Activated naive CD8-positive, alpha-beta T cell treated with anti-CD3 and anti-CD28 coated beads, Interleukin-2, amount 10 ng/mL, durations not matched to agents 7 days and 5 days (primary cell): ENCODE data around the gene KCNE2. TPM values are rescaled to one million over a fixed set of nuclear protein-coding genes. Genes with fewer than 3 reads are reported as not detected.

Source experiments
- ATAC-seq: fragments of 150-1000 bp; cut with Tn5 transposase; one replicate; pipeline ENCODE4 v1.10.0; 2021; ENCODE audit warnings: low read depth, moderate library complexity
- POLR2A ChIA-PET: fragments of 350-600 bp; sonication (Branson Sonifier 250); formaldehyde crosslinking; loops from one replicate; lab custom pipeline; 2021; ENCODE audit warnings: antibody characterized with exemption; lab: Charles Lee
- DNase-seq: peaks from one replicate; pipeline ENCODE4 v3.0.0; 2021
- H3K27ac Mint-ChIP-seq: one replicate; pipeline ENCODE4 v1.8.0; 2022; ENCODE audit warnings: mild to moderate bottlenecking, mixed read lengths
- H3K27me3 Mint-ChIP-seq: one replicate; pipeline ENCODE4 v1.8.0; 2022; ENCODE audit warnings: mild to moderate bottlenecking, moderate library complexity, mixed read lengths
- H3K36me3 Mint-ChIP-seq: one replicate; pipeline ENCODE4 v1.8.0; 2021; ENCODE audit warnings: mild to moderate bottlenecking, mixed read lengths
- H3K4me1 Mint-ChIP-seq: one replicate; pipeline ENCODE4 v1.8.0; 2021; ENCODE audit warnings: mixed read lengths
- H3K4me3 Mint-ChIP-seq: one replicate; pipeline ENCODE4 v1.8.0; 2022; ENCODE audit warnings: mild to moderate bottlenecking, moderate library complexity, mixed read lengths
- H3K9me3 Mint-ChIP-seq: one replicate; pipeline ENCODE4 v1.8.0; 2021; ENCODE audit warnings: mixed read lengths
- total RNA-seq, 2 experiments: library from RNA; stranded (reverse); gene quantifications; one replicate each; pipeline ENCODE4 v1.2.3, GENCODE V29; 2021

KCNE2 gene, protein sequence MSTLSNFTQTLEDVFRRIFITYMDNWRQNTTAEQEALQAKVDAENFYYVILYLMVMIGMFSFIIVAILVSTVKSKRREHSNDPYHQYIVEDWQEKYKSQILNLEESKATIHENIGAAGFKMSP
- total RNA-seq, result not detected

GRCh38 chr21:34363733-34364132 is at the start of gene KCNE2:
KCNE2 (plus strand) TSS chr21:34364006; CDS start chr21:34370479, 6,473 bp downstream.
- no peak for DNase-seq
- no peak for ATAC-seq
- Mint-ChIP-seq H3K4me3 (no peak within 1 kb of the TSS), H3K27me3 (peaks cover 16% of the 10 kb centered on the region), H3K4me1 (peaks cover 6% of the 10 kb centered on the region), H3K27ac (no peak within 1 kb of the TSS), H3K9me3 (no peaks in the 10 kb centered on the region), H3K36me3 (no peaks in the 10 kb centered on the region)
- POLR2A ChIA-PET, result no interaction called here

- DNase-seq (no peak), ATAC-seq (no peak)
- Mint-ChIP-seq H3K36me3 (peaks cover under 1% of the 10 kb centered on the region), H3K27me3 (peaks cover 34% of the 10 kb centered on the region), H3K9me3 (peaks cover 4% of the 10 kb centered on the region), H3K4me3 (no peak overlapping the region), H3K27ac (no peak overlapping the region), H3K4me1 (no peaks in the 10 kb centered on the region)
- POLR2A ChIA-PET, result no interaction called here
These were observed 44.2 kb upstream of the KCNE2 start for GRCh38 chr21:34319585-34319984.

GRCh38 chr21:34320011-34320410 is 43.8 kb upstream of the KCNE2 start:
- Mint-ChIP-seq H3K9me3 (peaks cover 5% of the 10 kb centered on the region), H3K27ac (no peak overlapping the region), H3K27me3 (peaks cover 32% of the 10 kb centered on the region), H3K4me1 (no peaks in the 10 kb centered on the region), H3K36me3 (peaks cover 2% of the 10 kb centered on the region), H3K4me3 (no peak overlapping the region)
- DNase-seq (no peak), ATAC-seq (no peak)
- POLR2A ChIA-PET, result no interaction called here

DNA sequence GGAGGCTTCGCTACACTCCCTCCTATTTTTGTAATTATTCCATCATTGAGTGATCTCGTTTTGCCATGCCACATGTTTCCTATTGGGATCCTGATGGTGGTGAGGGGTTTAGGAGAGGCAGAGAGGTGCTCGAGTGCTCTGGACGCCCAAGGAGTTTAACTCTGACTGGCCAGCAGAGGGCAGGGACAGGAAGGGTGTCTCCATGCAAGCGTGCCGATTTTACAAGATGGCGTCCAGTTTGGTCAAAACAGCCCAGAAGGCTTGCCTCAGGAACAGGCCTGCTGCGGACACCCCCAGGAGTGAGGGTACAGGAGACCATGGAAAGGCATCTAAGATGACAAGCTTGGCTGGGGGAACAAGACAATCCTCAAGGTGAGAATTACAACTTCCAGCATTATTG is 33.8 kb upstream of the KCNE2 start:
- Mint-ChIP-seq H3K4me1 (no peaks in the 10 kb centered on the region), H3K27me3 (peaks cover 9% of the 10 kb centered on the region), H3K9me3 (peaks cover 6% of the 10 kb centered on the region), H3K4me3 (no peak overlapping the region), H3K36me3 (no peaks in the 10 kb centered on the region), H3K27ac (no peak overlapping the region)
- DNase-seq, result no peak
- ATAC-seq, result no peak
- POLR2A ChIA-PET, result no interaction called here

DNA sequence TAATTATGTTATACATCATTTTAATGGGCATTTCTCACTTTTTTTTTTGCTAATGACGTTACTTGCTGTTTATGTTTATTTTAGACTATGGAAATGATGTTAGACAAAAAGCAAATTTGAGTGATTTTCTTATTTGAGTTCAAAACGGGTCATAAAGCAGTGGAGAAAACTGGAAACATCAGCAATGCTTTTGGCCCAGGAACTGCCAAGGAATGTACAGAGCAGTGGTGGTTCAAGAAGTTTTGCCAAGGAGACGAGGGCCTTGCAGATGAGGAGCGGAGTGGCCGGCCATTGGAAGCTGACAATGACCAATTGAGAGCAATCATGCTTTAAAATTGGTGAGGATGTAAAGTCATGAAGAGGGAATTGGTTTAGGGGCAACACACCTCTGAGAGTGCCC is 32.1 kb upstream of the KCNE2 start:
- no peak overlapping the region for H3K4me3 Mint-ChIP-seq
- ATAC-seq (no peak), DNase-seq (no peak)
- no peaks in the 10 kb centered on the region for H3K36me3 Mint-ChIP-seq
- POLR2A ChIA-PET, result no interaction called here
- H3K27me3 Mint-ChIP-seq, result peaks cover 9% of the 10 kb centered on the region
- no peak overlapping the region for H3K27ac Mint-ChIP-seq
- H3K9me3 Mint-ChIP-seq, result peaks cover 6% of the 10 kb centered on the region
- H3K4me1 Mint-ChIP-seq, result no peaks in the 10 kb centered on the region

DNA sequence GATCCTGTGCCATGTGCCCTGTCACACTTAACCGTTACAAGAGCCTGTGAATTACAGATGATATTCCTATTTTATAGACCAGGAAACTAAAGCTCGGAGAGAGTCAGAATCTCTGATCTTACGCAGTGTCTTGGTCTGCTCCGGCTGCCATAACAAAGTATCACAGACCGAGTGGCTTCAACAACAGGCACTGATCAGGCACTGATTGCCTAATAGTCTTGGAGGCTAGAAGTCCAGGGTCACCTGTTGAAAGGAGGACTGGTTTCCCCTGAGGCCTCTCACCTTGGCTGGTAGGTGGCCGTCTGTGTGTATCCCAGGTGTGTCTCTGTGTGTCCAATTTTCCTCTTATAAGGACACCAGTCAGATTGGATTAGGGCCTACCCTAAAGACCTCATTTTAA is 31.5 kb upstream of the KCNE2 start:
- Mint-ChIP-seq H3K4me1 (no peaks in the 10 kb centered on the region), H3K27me3 (peaks cover 9% of the 10 kb centered on the region), H3K36me3 (no peaks in the 10 kb centered on the region), H3K27ac (no peak overlapping the region), H3K4me3 (no peak overlapping the region), H3K9me3 (peaks cover 6% of the 10 kb centered on the region)
- ATAC-seq (no peak), DNase-seq (no peak)
- POLR2A ChIA-PET, result no interaction called here

- Mint-ChIP-seq H3K4me3 (no peak overlapping the region), H3K36me3 (no peaks in the 10 kb centered on the region), H3K9me3 (peaks cover 6% of the 10 kb centered on the region), H3K27me3 (peaks cover 5% of the 10 kb centered on the region), H3K4me1 (peaks cover 4% of the 10 kb centered on the region), H3K27ac (no peak overlapping the region)
- POLR2A ChIA-PET, result no interaction called here
- ATAC-seq (no peak), DNase-seq (no peak)
These were observed 30.6 kb upstream of the KCNE2 start for GRCh38 chr21:34333121-34333739.

GRCh38 chr21:34335316-34335715 is 28.5 kb upstream of the KCNE2 start:
- no peak for ATAC-seq
- Mint-ChIP-seq H3K4me1 (peaks cover 8% of the 10 kb centered on the region), H3K4me3 (no peak overlapping the region), H3K36me3 (no peaks in the 10 kb centered on the region), H3K27me3 (peaks cover 5% of the 10 kb centered on the region), H3K27ac (no peak overlapping the region), H3K9me3 (no peaks in the 10 kb centered on the region)
- DNase-seq, result no peak
- POLR2A ChIA-PET, result no interaction called here

DNA sequence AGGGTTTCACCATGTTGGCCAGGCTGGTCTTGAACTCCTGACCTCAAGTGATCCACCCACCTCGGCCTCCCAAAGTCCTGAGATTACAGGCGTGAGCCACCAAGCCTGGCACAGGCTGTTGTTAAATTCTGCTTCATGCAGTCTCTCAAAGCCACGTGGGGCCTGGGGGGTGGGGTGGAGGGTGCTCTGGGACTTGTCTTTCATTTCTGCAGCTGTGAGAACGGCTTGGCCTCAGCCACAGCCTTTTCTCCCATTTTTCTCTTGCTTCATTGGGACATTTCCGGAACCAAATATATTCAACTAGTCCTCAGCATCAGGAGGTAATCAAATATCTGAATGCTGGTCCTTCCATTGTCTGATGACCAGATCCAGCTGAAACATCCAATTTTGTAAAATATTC is 27.6 kb upstream of the KCNE2 start:
- POLR2A ChIA-PET, result no interaction called here
- ATAC-seq (no peak), DNase-seq (no peak)
- Mint-ChIP-seq H3K9me3 (no peaks in the 10 kb centered on the region), H3K27ac (no peak overlapping the region), H3K4me3 (no peak overlapping the region), H3K4me1 (peaks cover 11% of the 10 kb centered on the region), H3K36me3 (no peaks in the 10 kb centered on the region), H3K27me3 (peaks cover 5% of the 10 kb centered on the region)

- DNase-seq, result no peak
- H3K4me1 Mint-ChIP-seq, result peaks cover 11% of the 10 kb centered on the region
- H3K27me3 Mint-ChIP-seq, result peaks cover 3% of the 10 kb centered on the region
- H3K9me3 Mint-ChIP-seq, result no peaks in the 10 kb centered on the region
- no peak overlapping the region for H3K27ac Mint-ChIP-seq
- POLR2A ChIA-PET, result no interaction called here
- H3K4me3 Mint-ChIP-seq, result no peak overlapping the region
- no peak for ATAC-seq
- H3K36me3 Mint-ChIP-seq, result no peaks in the 10 kb centered on the region
These were observed 26.9 kb upstream of the KCNE2 start for GRCh38 chr21:34336756-34337391.

- Mint-ChIP-seq H3K9me3 (no peaks in the 10 kb centered on the region), H3K36me3 (no peaks in the 10 kb centered on the region), H3K27ac (peak overlapping the region; percentile 40), H3K27me3 (peaks cover 2% of the 10 kb centered on the region), H3K4me1 (peaks cover 11% of the 10 kb centered on the region), H3K4me3 (no peak overlapping the region)
- ATAC-seq (no peak), DNase-seq (no peak)
- POLR2A ChIA-PET, result no interaction called here
These were observed 26.1 kb upstream of the KCNE2 start for GRCh38 chr21:34337741-34338140.

- Mint-ChIP-seq H3K9me3 (no peaks in the 10 kb centered on the region), H3K4me3 (no peak overlapping the region), H3K27ac (no peak overlapping the region), H3K4me1 (peaks cover 11% of the 10 kb centered on the region), H3K36me3 (no peaks in the 10 kb centered on the region), H3K27me3 (no peaks in the 10 kb centered on the region)
- POLR2A ChIA-PET, result interaction anchor here (1.2 kb wide), 1 partner anchor 415 kb away, joined by 4 read pairs; no protein-coding TSS in a partner anchor
- DNase-seq (no peak), ATAC-seq (no peak)
These were observed 25.6 kb upstream of the KCNE2 start for GRCh38 chr21:34338226-34338625.

GRCh38 chr21:34340061-34340460 is 23.7 kb upstream of the KCNE2 start:
- DNase-seq (no peak), ATAC-seq (no peak)
- no peak overlapping the region for H3K27ac Mint-ChIP-seq
- H3K9me3 Mint-ChIP-seq, result no peaks in the 10 kb centered on the region
- POLR2A ChIA-PET, result no interaction called here
- peaks cover 11% of the 10 kb centered on the region for H3K4me1 Mint-ChIP-seq
- no peaks in the 10 kb centered on the region for H3K36me3 Mint-ChIP-seq
- no peaks in the 10 kb centered on the region for H3K27me3 Mint-ChIP-seq
- no peak overlapping the region for H3K4me3 Mint-ChIP-seq

DNA sequence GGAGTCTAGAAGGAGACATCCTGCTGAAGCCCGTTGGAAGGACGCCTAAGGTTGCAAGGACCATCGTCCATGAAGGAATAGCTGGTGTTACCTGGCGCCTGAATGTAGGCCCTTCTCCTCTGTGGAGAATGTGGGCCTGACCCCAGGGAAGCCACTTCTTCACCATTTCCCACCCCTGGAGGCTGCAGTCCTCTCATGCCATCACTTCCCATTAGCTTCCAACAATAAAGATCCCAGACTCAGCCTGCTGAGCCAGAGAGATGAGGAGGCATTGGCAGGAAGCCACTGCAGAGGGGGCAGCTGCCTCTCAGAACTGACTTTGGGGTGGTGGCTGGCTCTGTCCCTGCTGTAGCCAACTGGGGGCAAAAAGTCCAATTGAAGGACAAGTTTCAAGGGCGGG is 21.3 kb upstream of the KCNE2 start:
- H3K4me3 Mint-ChIP-seq, result no peak overlapping the region

More for the DNA sequence above, 21.3 kb upstream of the KCNE2 start:
- Mint-ChIP-seq H3K27me3 (no peaks in the 10 kb centered on the region), H3K36me3 (no peaks in the 10 kb centered on the region), H3K4me1 (peaks cover 11% of the 10 kb centered on the region), H3K9me3 (no peaks in the 10 kb centered on the region), H3K27ac (no peak overlapping the region)
- DNase-seq (no peak), ATAC-seq (no peak)
- POLR2A ChIA-PET, result no interaction called here
